Panc1 (cell line): ENCODE data around the gene KIF3A. TPM values are rescaled to one million over a fixed set of nuclear protein-coding genes. Genes with fewer than 3 reads are reported as not detected.

Source experiments
- ATAC-seq: fragments of 200-7000 bp; cut with Tn5 transposase; 2 replicates; pipeline ENCODE4 v1.9.1; 2020; ENCODE audit warnings: mild to moderate bottlenecking, moderate library complexity
- BruUV-seq: library from RNA; stranded (reverse); fragments of 400-500 nt; replicated peaks from 2 replicates; lab custom pipeline; 2021; lab: Mats Ljungman, UMichigan
- CTCF ChIA-PET: fragments of 300-600 bp; sonication (Branson Sonifier 250); formaldehyde crosslinking; loops from one replicate; lab custom pipeline; 2022; ENCODE audit warnings: antibody characterized with exemption; lab: Charles Lee
- POLR2A ChIA-PET: fragments of 300-600 bp; sonication (Branson Sonifier 250); formaldehyde crosslinking; loops from one replicate; lab custom pipeline; 2022; ENCODE audit warnings: antibody characterized with exemption; lab: Charles Lee
- DNase-seq: peaks from one replicate; pipeline ENCODE4 v3.0.0-alpha.2; 2010; ENCODE audit warnings: low read depth, low spot score
- H3K27ac ChIP-seq: 2 replicates; pipeline ENCODE4 v1.5.1; 2011; ENCODE audit warnings: mild to moderate bottlenecking, low read length, inconsistent platforms
- H3K27me3 ChIP-seq: fragments of 200-500 bp; sonication (Bioruptor generic); 2 replicates; pipeline ENCODE4 v1.6.0; 2014; ENCODE audit warnings: low read length, inconsistent platforms; ENCODE audit not compliant: control insufficient read depth, insufficient read depth
- H3K36me3 ChIP-seq: fragments of 200-500 bp; sonication (Bioruptor generic); 2 replicates; pipeline ENCODE4 v1.5.1; 2014; ENCODE audit warnings: inconsistent platforms, mild to moderate bottlenecking, low read length, moderate library complexity; ENCODE audit not compliant: control insufficient read depth, insufficient read depth
- H3K4me1 ChIP-seq: 2 replicates; pipeline ENCODE4 v1.5.1; 2011; ENCODE audit warnings: inconsistent platforms, mild to moderate bottlenecking, low read length, moderate library complexity; ENCODE audit not compliant: control insufficient read depth, insufficient read depth
- H3K4me3 ChIP-seq, 2 experiments: 2 replicates each; pipeline ENCODE4 v1.5.1; 2011 to 2012; ENCODE audit warnings: low read depth in 2 of 2, low read length in 2 of 2, mild to moderate bottlenecking in 2 of 2, inconsistent platforms in 1 of 2, moderate library complexity in 1 of 2
- H3K9me3 ChIP-seq: fragments of 200-500 bp; sonication (Bioruptor generic); 2 replicates; pipeline ENCODE4 v1.5.1; 2014; ENCODE audit warnings: low read depth, mild to moderate bottlenecking, inconsistent platforms, low read length, moderate library complexity; ENCODE audit not compliant: control insufficient read depth, insufficient read depth
- POLR2AphosphoS5 ChIP-seq: IDR thresholded peaks from 2 replicates; pipeline ENCODE4 v1.6.1; 2012; ENCODE audit warnings: mild to moderate bottlenecking, low read depth, low read length, moderate library complexity
- SIN3A ChIP-seq: IDR thresholded peaks from 2 replicates; pipeline ENCODE4 v1.6.1; 2012; ENCODE audit warnings: low read depth, mild to moderate bottlenecking, low read length, moderate library complexity, borderline replicate concordance; ENCODE audit not compliant: insufficient read depth
- TCF7L2 ChIP-seq: IDR thresholded peaks from 2 replicates; pipeline ENCODE4 v1.6.1; 2011; ENCODE audit warnings: mild to moderate bottlenecking, low read depth, low read length, inconsistent platforms
- in situ Hi-C: cut with HindIII; loops from 2 replicates; pipeline ENCODE4 v1.10.0; 2016; ENCODE audit warnings: low sequenced_read_pairs, low pct_unique_long_range_greater_than_20kb
- intact Hi-C: fragments of 100-400 bp; cut with micrococcal nuclease; formaldehyde crosslinking; loops from one replicate; pipeline ENCODE4 v1.10.0; 2022; ENCODE audit not compliant: unreplicated experiment
- total RNA-seq: library from RNA; stranded (reverse); gene quantifications from one replicate; pipeline ENCODE4 v1.2.1, GENCODE V29; 2021; ENCODE audit not compliant: unreplicated experiment
- TF ChIP-seq, protein P1 (sequence below): fragments of 450-650 bp; IDR thresholded peaks from 2 replicates; pipeline ENCODE4 v1.5.1; 2017; ENCODE audit warnings: mild to moderate bottlenecking
- TF ChIP-seq, protein P2 (sequence below), 2 experiments: IDR thresholded peaks; 2 replicates each; pipeline ENCODE4 v1.6.1; 2011 to 2012; ENCODE audit warnings: low read depth in 2 of 2, control low read depth in 1 of 2, low read length in 1 of 2, mild to moderate bottlenecking in 1 of 2, moderate library complexity in 1 of 2; ENCODE audit not compliant: insufficient read depth in 1 of 2

The KIF3A gene
- total RNA-seq, 1 experiment from 2014 or later, result 17.1 TPM

DNA sequence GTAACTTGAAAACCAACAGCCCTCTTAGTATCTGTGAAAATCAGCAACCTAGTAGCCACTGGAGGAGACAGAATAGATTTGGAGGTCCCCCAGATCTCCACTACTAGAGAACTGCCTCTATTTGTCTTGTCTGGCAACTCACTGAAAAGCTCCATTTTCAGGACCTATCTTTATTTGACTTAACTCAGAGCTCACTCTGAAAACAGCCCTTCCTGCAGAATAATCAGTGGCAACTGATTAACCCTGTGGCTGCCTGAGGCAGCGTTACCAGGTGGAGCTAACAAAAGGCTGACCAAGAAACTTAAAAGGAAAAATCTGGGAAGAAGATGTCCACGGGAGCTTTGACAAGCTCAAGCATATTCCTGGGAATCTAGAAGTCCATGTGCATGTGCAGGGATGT lies 89.9 kb downstream of the KIF3A start:
- intact Hi-C loops, result no loop called here
- DNase-seq (no peak), ATAC-seq (no peak)
- no TSS peak for BruUV-seq
- Histone ChIP-seq H3K4me3 (no peak overlapping the region), H3K27me3 (no peaks in the 10 kb centered on the region), H3K36me3 (0 out of 2 replicates have a peak, but pooled peaks cover 3% of the 10 kb centered on the region), H3K4me1 (no peaks in the 10 kb centered on the region), H3K27ac (no peak overlapping the region), H3K9me3 (no peaks in the 10 kb centered on the region)
- TF ChIP-seq, protein P1, sequence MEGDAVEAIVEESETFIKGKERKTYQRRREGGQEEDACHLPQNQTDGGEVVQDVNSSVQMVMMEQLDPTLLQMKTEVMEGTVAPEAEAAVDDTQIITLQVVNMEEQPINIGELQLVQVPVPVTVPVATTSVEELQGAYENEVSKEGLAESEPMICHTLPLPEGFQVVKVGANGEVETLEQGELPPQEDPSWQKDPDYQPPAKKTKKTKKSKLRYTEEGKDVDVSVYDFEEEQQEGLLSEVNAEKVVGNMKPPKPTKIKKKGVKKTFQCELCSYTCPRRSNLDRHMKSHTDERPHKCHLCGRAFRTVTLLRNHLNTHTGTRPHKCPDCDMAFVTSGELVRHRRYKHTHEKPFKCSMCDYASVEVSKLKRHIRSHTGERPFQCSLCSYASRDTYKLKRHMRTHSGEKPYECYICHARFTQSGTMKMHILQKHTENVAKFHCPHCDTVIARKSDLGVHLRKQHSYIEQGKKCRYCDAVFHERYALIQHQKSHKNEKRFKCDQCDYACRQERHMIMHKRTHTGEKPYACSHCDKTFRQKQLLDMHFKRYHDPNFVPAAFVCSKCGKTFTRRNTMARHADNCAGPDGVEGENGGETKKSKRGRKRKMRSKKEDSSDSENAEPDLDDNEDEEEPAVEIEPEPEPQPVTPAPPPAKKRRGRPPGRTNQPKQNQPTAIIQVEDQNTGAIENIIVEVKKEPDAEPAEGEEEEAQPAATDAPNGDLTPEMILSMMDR, result no peak; the same call in 1 of the 2 replicates
- TF ChIP-seq POLR2AphosphoS5, result no peak
- no peak for TF ChIP-seq TCF7L2
- TF ChIP-seq, protein P2, sequence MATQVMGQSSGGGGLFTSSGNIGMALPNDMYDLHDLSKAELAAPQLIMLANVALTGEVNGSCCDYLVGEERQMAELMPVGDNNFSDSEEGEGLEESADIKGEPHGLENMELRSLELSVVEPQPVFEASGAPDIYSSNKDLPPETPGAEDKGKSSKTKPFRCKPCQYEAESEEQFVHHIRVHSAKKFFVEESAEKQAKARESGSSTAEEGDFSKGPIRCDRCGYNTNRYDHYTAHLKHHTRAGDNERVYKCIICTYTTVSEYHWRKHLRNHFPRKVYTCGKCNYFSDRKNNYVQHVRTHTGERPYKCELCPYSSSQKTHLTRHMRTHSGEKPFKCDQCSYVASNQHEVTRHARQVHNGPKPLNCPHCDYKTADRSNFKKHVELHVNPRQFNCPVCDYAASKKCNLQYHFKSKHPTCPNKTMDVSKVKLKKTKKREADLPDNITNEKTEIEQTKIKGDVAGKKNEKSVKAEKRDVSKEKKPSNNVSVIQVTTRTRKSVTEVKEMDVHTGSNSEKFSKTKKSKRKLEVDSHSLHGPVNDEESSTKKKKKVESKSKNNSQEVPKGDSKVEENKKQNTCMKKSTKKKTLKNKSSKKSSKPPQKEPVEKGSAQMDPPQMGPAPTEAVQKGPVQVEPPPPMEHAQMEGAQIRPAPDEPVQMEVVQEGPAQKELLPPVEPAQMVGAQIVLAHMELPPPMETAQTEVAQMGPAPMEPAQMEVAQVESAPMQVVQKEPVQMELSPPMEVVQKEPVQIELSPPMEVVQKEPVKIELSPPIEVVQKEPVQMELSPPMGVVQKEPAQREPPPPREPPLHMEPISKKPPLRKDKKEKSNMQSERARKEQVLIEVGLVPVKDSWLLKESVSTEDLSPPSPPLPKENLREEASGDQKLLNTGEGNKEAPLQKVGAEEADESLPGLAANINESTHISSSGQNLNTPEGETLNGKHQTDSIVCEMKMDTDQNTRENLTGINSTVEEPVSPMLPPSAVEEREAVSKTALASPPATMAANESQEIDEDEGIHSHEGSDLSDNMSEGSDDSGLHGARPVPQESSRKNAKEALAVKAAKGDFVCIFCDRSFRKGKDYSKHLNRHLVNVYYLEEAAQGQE (IDR thresholded peaks at IDR 0.05; ENCODE audit: insufficient read depth in 1 of 2, low read depth in 2 of 2, low read length in 1 of 2), result no peak
- TF ChIP-seq SIN3A, result no peak
- ChIA-PET POLR2A (interaction anchor here (0.5 kb wide), 1 partner anchor 9 kb away, joined by 9 read pairs; no protein-coding TSS in a partner anchor), CTCF (no interaction called here)
- in situ Hi-C loops, result no loop called here

DNA sequence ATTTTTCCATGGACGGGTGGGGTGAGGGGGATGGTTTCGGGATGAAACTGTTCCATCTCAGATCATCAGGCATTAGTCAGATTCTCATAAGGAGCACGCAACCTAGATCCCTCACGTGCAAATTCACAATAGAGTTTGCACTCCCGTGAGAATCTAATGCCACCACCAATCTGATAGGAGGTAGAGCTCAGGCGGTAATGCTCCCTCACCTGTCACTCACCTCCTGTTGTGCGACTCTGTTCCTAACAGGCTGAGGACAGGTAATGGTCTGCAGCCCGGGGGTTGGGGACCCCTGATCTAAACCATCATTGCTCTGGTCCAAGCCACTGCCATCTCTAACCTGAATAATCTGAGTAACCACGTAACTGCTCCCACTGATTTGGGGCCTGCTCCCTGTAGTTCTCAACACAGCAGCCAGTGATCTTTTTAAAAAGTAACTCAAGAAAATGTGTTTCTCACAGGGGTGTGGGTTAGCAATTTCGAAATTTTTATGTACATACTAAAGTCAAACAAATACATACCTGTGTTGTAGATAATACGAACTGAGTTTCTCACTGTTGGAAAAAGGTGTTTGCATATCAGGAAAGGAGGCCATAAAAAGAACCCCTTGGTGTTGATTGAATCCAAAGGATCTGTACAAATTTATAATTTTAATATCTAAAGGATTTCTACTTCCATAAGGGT lies 90.6 kb downstream of the KIF3A start:
- no TSS peak for BruUV-seq
- ChIA-PET POLR2A (interaction anchor here (0.6 kb wide), 1 partner anchor 172 kb away, joined by 16 read pairs; no protein-coding TSS in a partner anchor), CTCF (no interaction called here)
- no peak overlapping the region for H3K4me3 ChIP-seq
- ATAC-seq (no peak), DNase-seq (no peak)
- no peak overlapping the region for H3K27ac ChIP-seq
- in situ Hi-C loops (no loop called here), intact Hi-C loops (no loop called here)
- H3K9me3 ChIP-seq, result no peaks in the 10 kb centered on the region
- peaks cover 4% of the 10 kb centered on the region; the same call in 1 of the 2 replicates for H3K36me3 ChIP-seq
- H3K4me1 ChIP-seq, result no peaks in the 10 kb centered on the region
- no peaks in the 10 kb centered on the region for H3K27me3 ChIP-seq
- TF ChIP-seq TCF7L2 (no peak), SIN3A (no peak), POLR2AphosphoS5 (no peak)
- TF ChIP-seq, protein P2 (IDR thresholded peaks at IDR 0.05; ENCODE audit: insufficient read depth in 1 of 2, low read depth in 2 of 2, low read length in 1 of 2), result no peak
